HepG2 (cell line): Measurements from ENCODE around the gene HTR3B. TPM values are rescaled to one million over a fixed set of nuclear protein-coding genes. Genes with fewer than 3 reads are reported as not detected.

Experiments
- AHR ChIP-seq: IDR thresholded peaks from 2 replicates; pipeline ENCODE4 v1.6.1; 2018; ENCODE audit warnings: missing genetic modification reagents, missing compliant biosample characterization
- ATF7-NPFF ChIP-seq: sonication (generic); formaldehyde crosslinking; IDR thresholded peaks from 2 replicates; pipeline ENCODE4 v1.8.1; 2023; ENCODE audit warnings: mild to moderate bottlenecking, low read depth, missing genetic modification reagents, moderate library complexity
- CSRNP1 ChIP-seq: sonication (generic); formaldehyde crosslinking; IDR thresholded peaks from 2 replicates; pipeline ENCODE4 v1.8.1; 2023; ENCODE audit warnings: mild to moderate bottlenecking, missing genetic modification reagents
- E2F1 ChIP-seq: sonication (generic); formaldehyde crosslinking; IDR thresholded peaks from 2 replicates; pipeline ENCODE4 v1.5.0; 2020; ENCODE audit warnings: missing genetic modification reagents
- EED ChIP-seq: sonication (generic); formaldehyde crosslinking; IDR thresholded peaks from 2 replicates; pipeline ENCODE4 v1.5.0; 2020; ENCODE audit warnings: mild to moderate bottlenecking, missing genetic modification reagents
- ELF3 ChIP-seq: IDR thresholded peaks from 2 replicates; pipeline ENCODE4 v1.6.1; 2016; ENCODE audit warnings: missing genetic modification reagents, missing compliant biosample characterization
- GATAD1 ChIP-seq: IDR thresholded peaks from 2 replicates; pipeline ENCODE4 v1.6.1; 2016; ENCODE audit warnings: missing genetic modification reagents, missing compliant biosample characterization
- KDM5B ChIP-seq: sonication (generic); formaldehyde crosslinking; IDR thresholded peaks from 2 replicates; pipeline ENCODE4 v1.4.0; 2020; ENCODE audit warnings: missing genetic modification reagents, mild to moderate bottlenecking, borderline replicate concordance
- KMT2B ChIP-seq: IDR thresholded peaks from 2 replicates; pipeline ENCODE4 v1.6.1; 2016; ENCODE audit warnings: missing genetic modification reagents, missing compliant biosample characterization
- NCOA2 ChIP-seq: sonication (generic); formaldehyde crosslinking; IDR thresholded peaks from 2 replicates; pipeline ENCODE4 v1.8.0; 2022; ENCODE audit warnings: inconsistent platforms
- NR2F2 ChIP-seq: IDR thresholded peaks from 2 replicates; pipeline ENCODE4 v1.6.1; 2012; ENCODE audit warnings: low read depth, inconsistent platforms, borderline replicate concordance
- NR3C1 ChIP-seq: sonication (generic); formaldehyde crosslinking; IDR thresholded peaks from 2 replicates; pipeline ENCODE4 v1.4.0; 2020; ENCODE audit warnings: missing genetic modification reagents
- SCMH1 ChIP-seq: sonication (generic); formaldehyde crosslinking; IDR thresholded peaks from 2 replicates; pipeline ENCODE4 v1.9.0; 2021; ENCODE audit warnings: missing genetic modification reagents, mild to moderate bottlenecking, borderline replicate concordance
- TFE3 ChIP-seq: IDR thresholded peaks from 2 replicates; pipeline ENCODE4 v1.6.1; 2016
- THAP11 ChIP-seq: IDR thresholded peaks from 2 replicates; pipeline ENCODE4 v1.6.1; 2016; ENCODE audit warnings: missing biosample characterization, missing genetic modification reagents
- ZNF160 ChIP-seq: sonication (generic); formaldehyde crosslinking; IDR thresholded peaks from 2 replicates; pipeline ENCODE4 v1.8.0; 2022; ENCODE audit warnings: mild to moderate bottlenecking, inconsistent platforms, missing genetic modification reagents
- ZNF350 ChIP-seq: sonication (generic); formaldehyde crosslinking; IDR thresholded peaks from 2 replicates; pipeline ENCODE4 v1.4.0; 2020; ENCODE audit warnings: mild to moderate bottlenecking, low read depth, missing genetic modification reagents, borderline replicate concordance
- ZNF563 ChIP-seq: sonication (generic); formaldehyde crosslinking; IDR thresholded peaks from 2 replicates; pipeline ENCODE4 v1.8.0; 2022; ENCODE audit warnings: mild to moderate bottlenecking, moderate library complexity, missing genetic modification reagents
- ZNF574 ChIP-seq: sonication (generic); formaldehyde crosslinking; IDR thresholded peaks from 2 replicates; pipeline ENCODE4 v1.4.0; 2020; ENCODE audit warnings: missing genetic modification reagents
- ZNF580 ChIP-seq: IDR thresholded peaks from 2 replicates; pipeline ENCODE4 v1.6.1; 2016; ENCODE audit warnings: low read depth, borderline replicate concordance
- ZNF878 ChIP-seq: sonication (generic); formaldehyde crosslinking; IDR thresholded peaks from 2 replicates; pipeline ENCODE4 v1.8.1; 2023; ENCODE audit warnings: mild to moderate bottlenecking, missing genetic modification reagents, moderate library complexity
- polyA plus RNA-seq, 8 experiments: library from polyadenylated mRNA; depleted of rRNA in 3 of 8; stranded (reverse) in 7 of 8; unstranded in 1 of 8; fragments of >200 nt; fragmentation: Illumina TruSeq in 4 of 8; extraction: Trizol in 4 of 8; gene quantifications; 2 replicates each; pipeline versions ENCODE4 v1.2.1 to v1.2.3, GENCODE V29; 2011 to 2016; ENCODE audit warnings: low read depth in 4 of 8, missing spikeins in 1 of 8, mixed read lengths in 1 of 8; ENCODE audit not compliant: insufficient read depth in 1 of 8
- total RNA-seq, 5 experiments: library from RNA; depleted of rRNA; stranded (reverse); fragments of >200 nt; fragmentation: Illumina TruSeq; extraction: Trizol; gene quantifications; 2 replicates each; pipeline ENCODE4 v1.2.3, GENCODE V29; 2016; ENCODE audit warnings: low read depth in 1 of 5

Gene HTR3B
- total and polyA plus RNA-seq, 2 of the 13 experiments (the other 11 are each of a cell fraction or from before 2014, with no cell fraction given) = 0.09 to 1.7 TPM

GRCh38 chr11:113875234-113876073 is 29.1 kb upstream of the HTR3B start, which contains the start of gene USP28 (continued):
- TF ChIP-seq CSRNP1 (CRISPR knock-in tag) (peak; percentile 73; the same call in 1 of the 2 replicates), THAP11 (CRISPR knock-in tag) (peak; percentile 75), NCOA2 (CRISPR knock-in tag) (0 out of 2 replicates have a peak, but pooled peaks have one; percentile 19), ZNF563 (CRISPR knock-in tag) (peak; percentile 15; the same call in 1 of the 2 replicates), KMT2B (CRISPR knock-in tag) (peak; percentile 60; the same call in 1 of the 2 replicates), ZNF580 (CRISPR knock-in tag) (peak; percentile 69; the same call in 1 of the 2 replicates), ELF3 (CRISPR knock-in tag) (peak; percentile 63; the same call in 1 of the 2 replicates), NR2F2 (no peak), AHR (CRISPR knock-in tag) (0 out of 2 replicates have a peak, but pooled peaks have one; percentile 21), GATAD1 (CRISPR knock-in tag) (peak; percentile 54), ZNF574 (CRISPR knock-in tag) (peak; percentile 84), KDM5B (peak; percentile 56; the same call in 1 of the 2 replicates), ATF7-NPFF (CRISPR knock-in tag) (peak; percentile 76), NR3C1 (no peak), SCMH1 (CRISPR knock-in tag) (no peak), EED (CRISPR knock-in tag) (no peak), E2F1 (CRISPR knock-in tag) (peak; percentile 69), ZNF350 (peak; percentile 48; the same call in 1 of the 2 replicates), TFE3 (CRISPR knock-in tag) (peak; percentile 91), ZNF878 (peak; percentile 65; the same call in 1 of the 2 replicates), ZNF160 (peak; percentile 74)
